Endodermal cell (in vitro differentiated cells): Measurements from ENCODE around the gene NTRK1. TPM values are rescaled to one million over a fixed set of nuclear protein-coding genes. Genes with fewer than 3 reads are reported as not detected.

Experiments used
- DNase-seq: peaks from one replicate; pipeline ENCODE4 v3.0.0-alpha.2; 2017
- H3K27ac ChIP-seq: 2 replicates; pipeline ENCODE4 v1.5.1; 2013; ENCODE audit warnings: mild to moderate bottlenecking, low read depth, low read length, moderate library complexity
- H3K27me3 ChIP-seq: 2 replicates; pipeline ENCODE4 v1.6.1; 2013; ENCODE audit warnings: mild to moderate bottlenecking, low read length, moderate library complexity; ENCODE audit not compliant: insufficient read depth, control insufficient read depth, poor library complexity, severe bottlenecking
- H3K36me3 ChIP-seq: 2 replicates; pipeline ENCODE4 v1.7.0; 2013; ENCODE audit warnings: mild to moderate bottlenecking, low read length, moderate library complexity; ENCODE audit not compliant: control insufficient read depth, insufficient read depth
- H3K4me1 ChIP-seq: one replicate; pipeline ENCODE4 v1.7.0; 2013; ENCODE audit warnings: low read length; ENCODE audit not compliant: control insufficient read depth, insufficient read depth
- H3K4me3 ChIP-seq: 2 replicates; pipeline ENCODE4 v1.5.1; 2013; ENCODE audit warnings: mild to moderate bottlenecking, low read length, moderate library complexity
- H3K9ac ChIP-seq: 2 replicates; pipeline ENCODE4 v1.6.1; 2013; ENCODE audit warnings: mild to moderate bottlenecking, low read length, moderate library complexity; ENCODE audit not compliant: poor library complexity, severe bottlenecking; ENCODE audit errors: extremely low read depth
- H3K9me3 ChIP-seq: 2 replicates; pipeline ENCODE4 v1.6.1; 2013; ENCODE audit warnings: mild to moderate bottlenecking, low read length, moderate library complexity; ENCODE audit not compliant: control insufficient read depth
- H3K27ac Mint-ChIP-seq: 2 replicates; pipeline ENCODE4 v1.8.0; 2020; ENCODE audit warnings: mixed read lengths
- H3K27me3 Mint-ChIP-seq: 2 replicates; pipeline ENCODE4 v1.8.0; 2021; ENCODE audit warnings: mild to moderate bottlenecking, mixed read lengths; ENCODE audit not compliant: insufficient read depth
- H3K36me3 Mint-ChIP-seq: 2 replicates; pipeline ENCODE4 v1.8.0; 2020; ENCODE audit warnings: low read depth, mixed read lengths
- H3K4me1 Mint-ChIP-seq: 2 replicates; pipeline ENCODE4 v1.8.0; 2020; ENCODE audit warnings: mixed read lengths
- H3K4me3 Mint-ChIP-seq: 2 replicates; pipeline ENCODE4 v1.8.0; 2020; ENCODE audit warnings: mild to moderate bottlenecking, moderate library complexity, mixed read lengths
- H3K9me3 Mint-ChIP-seq: 2 replicates; pipeline ENCODE4 v1.8.0; 2020; ENCODE audit warnings: mild to moderate bottlenecking, mixed read lengths
- CTCF ChIP-seq: fragments of 200-600 bp; sonication (generic); conservative IDR thresholded peaks from 2 replicates; pipeline ENCODE4 v1.5.0; 2021; ENCODE audit warnings: antibody characterized with exemption, mild to moderate bottlenecking
- WGBS, 2 experiments: methylation state at CpG; one replicate each; pipeline versions ENCODE4 v1.1.5 to v1.1.7; 2013; ENCODE audit warnings: missing lambda C conversion rate in 2 of 2, mixed read lengths in 1 of 2; ENCODE audit not compliant: insufficient coverage in 1 of 2, insufficient read length in 1 of 2; 5-methylcytosine and 5-hydroxymethylcytosine counted together
- total RNA-seq, 2 donors: library from RNA; stranded (reverse); fragmentation: NEBNext Ultra II Directional in 1 of 2; extraction: Animal tissue kit (Norgen Biotek cat#: 25700) in 1 of 2; gene quantifications; 2 replicates in 1 of 2; 3 replicates in 1 of 2; pipeline ENCODE4 v1.2.1, GENCODE V29; 2021

NTRK1 gene
- total RNA-seq, 2 donors from 2014 or later = 0.44 to 0.82 TPM

GRCh38 chr1:156901966-156902915 is 41.6 kb downstream of the NTRK1 start:
- Histone ChIP-seq H3K9ac (no peak overlapping the region), H3K36me3 (no peaks in the 10 kb centered on the region), H3K9me3 (no peaks in the 10 kb centered on the region), H3K27ac (no peak overlapping the region), H3K27me3 (no peaks in the 10 kb centered on the region), H3K4me1 (no peaks in the 10 kb centered on the region), H3K4me3 (no peak overlapping the region)
- no peaks in the 10 kb centered on the region for H3K9me3 Mint-ChIP-seq
- peaks cover 3% of the 10 kb centered on the region for H3K4me1 Mint-ChIP-seq
- no peak overlapping the region for H3K4me3 Mint-ChIP-seq
- WGBS, 2 experiments = 84 to 91% methylated on average over 12 to 22 of the region's 23 CpGs
- no peaks in the 10 kb centered on the region for H3K36me3 Mint-ChIP-seq
- no peak for DNase-seq
- H3K27ac Mint-ChIP-seq = no peak overlapping the region
- no peak for TF ChIP-seq CTCF
- H3K27me3 Mint-ChIP-seq = peaks cover 20% of the 10 kb centered on the region

- Histone ChIP-seq H3K27ac (no peak overlapping the region), H3K9ac (no peak overlapping the region), H3K9me3 (no peaks in the 10 kb centered on the region), H3K36me3 (no peaks in the 10 kb centered on the region), H3K4me1 (no peaks in the 10 kb centered on the region), H3K4me3 (no peak overlapping the region), H3K27me3 (no peaks in the 10 kb centered on the region)
- TF ChIP-seq CTCF = no peak
- DNase-seq = no peak
- no peak overlapping the region for H3K4me3 Mint-ChIP-seq
- no peaks in the 10 kb centered on the region for H3K36me3 Mint-ChIP-seq
- H3K9me3 Mint-ChIP-seq = no peaks in the 10 kb centered on the region
- WGBS, 2 experiments = 89 to 95% methylated on average over 11 to 15 of the region's 15 CpGs
- H3K27me3 Mint-ChIP-seq = peaks cover 17% of the 10 kb centered on the region
- no peaks in the 10 kb centered on the region for H3K4me1 Mint-ChIP-seq
- no peak overlapping the region for H3K27ac Mint-ChIP-seq
Measured at GRCh38 chr1:156903328-156904091, 42.8 kb downstream of the NTRK1 start.

GRCh38 chr1:156904187-156904959 is 43.7 kb downstream of the NTRK1 start:
- Mint-ChIP-seq H3K4me3 (no peak overlapping the region), H3K9me3 (no peaks in the 10 kb centered on the region), H3K4me1 (no peaks in the 10 kb centered on the region), H3K36me3 (no peaks in the 10 kb centered on the region), H3K27ac (no peak overlapping the region), H3K27me3 (peaks cover 15% of the 10 kb centered on the region)
- no peak for DNase-seq
- TF ChIP-seq CTCF = no peak
- no peak overlapping the region for H3K4me3 ChIP-seq
- 88 to 94% methylated on average over 11 to 19 of the region's 19 CpGs for WGBS, 2 experiments
- H3K4me1 ChIP-seq = no peaks in the 10 kb centered on the region
- no peaks in the 10 kb centered on the region for H3K27me3 ChIP-seq
- H3K9ac ChIP-seq = no peak overlapping the region
- H3K27ac ChIP-seq = no peak overlapping the region
- no peaks in the 10 kb centered on the region for H3K36me3 ChIP-seq
- no peaks in the 10 kb centered on the region for H3K9me3 ChIP-seq
